GM18502 (cell line): Measurements from ENCODE around the gene LDLRAD3.

Source experiments
- ATAC-seq: cut with Tn5 transposase; IDR thresholded peaks from one replicate; pipeline ENCODE4 v1.9.1; 2021; ENCODE audit warnings: mild to moderate bottlenecking; ENCODE audit not compliant: unreplicated experiment, poor library complexity

Gene LDLRAD3

DNA sequence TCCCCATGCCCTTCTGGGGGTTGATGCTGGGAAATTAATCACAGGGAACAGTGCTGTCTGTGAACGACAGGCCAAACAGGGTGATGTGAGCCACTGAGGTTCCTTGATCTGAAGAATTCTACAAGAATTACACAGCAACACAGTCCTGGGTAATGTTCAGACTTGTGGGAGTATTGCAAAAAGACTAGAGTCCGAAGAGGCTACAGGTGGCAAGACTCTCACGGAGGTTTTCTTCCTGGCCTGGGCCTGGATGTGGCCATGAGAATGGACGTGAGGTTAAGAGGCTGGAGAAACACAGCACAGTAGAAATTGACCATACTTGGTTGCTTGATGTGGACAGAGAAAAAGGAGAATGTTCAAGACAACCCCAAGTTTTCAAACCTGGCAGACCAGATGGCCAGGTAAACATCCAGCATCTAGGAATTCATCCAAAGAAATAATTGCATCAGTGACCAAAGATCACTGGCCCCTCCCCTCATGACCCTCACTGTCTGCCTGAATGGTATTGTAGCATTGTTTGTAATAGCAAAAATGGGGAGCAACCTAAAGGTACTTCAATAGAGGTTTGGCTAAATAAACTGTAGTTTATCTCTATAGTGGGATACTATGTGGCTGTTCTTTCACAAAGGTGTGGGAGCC, 274.5 kb downstream of the LDLRAD3 start:
- no peak for ATAC-seq

DNA sequence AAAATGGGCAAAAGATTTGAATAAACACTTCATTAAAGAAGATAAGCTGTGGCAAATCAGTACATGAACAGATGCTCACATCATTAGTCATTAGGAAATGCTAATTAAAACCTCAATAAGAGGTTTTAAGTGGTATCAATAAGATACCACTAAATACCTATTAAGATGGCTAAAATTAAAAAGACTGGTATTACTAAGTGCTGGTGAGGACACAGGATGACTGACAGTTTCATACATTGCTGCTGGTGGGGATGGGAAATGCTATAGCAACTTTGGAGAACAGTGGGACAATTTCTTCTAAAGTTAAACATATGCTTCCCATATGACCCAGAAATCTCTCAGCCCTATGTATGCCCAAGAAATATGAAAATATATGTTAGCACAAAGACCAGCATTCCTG, 276.1 kb downstream of the LDLRAD3 start:
- no peak for ATAC-seq

DNA sequence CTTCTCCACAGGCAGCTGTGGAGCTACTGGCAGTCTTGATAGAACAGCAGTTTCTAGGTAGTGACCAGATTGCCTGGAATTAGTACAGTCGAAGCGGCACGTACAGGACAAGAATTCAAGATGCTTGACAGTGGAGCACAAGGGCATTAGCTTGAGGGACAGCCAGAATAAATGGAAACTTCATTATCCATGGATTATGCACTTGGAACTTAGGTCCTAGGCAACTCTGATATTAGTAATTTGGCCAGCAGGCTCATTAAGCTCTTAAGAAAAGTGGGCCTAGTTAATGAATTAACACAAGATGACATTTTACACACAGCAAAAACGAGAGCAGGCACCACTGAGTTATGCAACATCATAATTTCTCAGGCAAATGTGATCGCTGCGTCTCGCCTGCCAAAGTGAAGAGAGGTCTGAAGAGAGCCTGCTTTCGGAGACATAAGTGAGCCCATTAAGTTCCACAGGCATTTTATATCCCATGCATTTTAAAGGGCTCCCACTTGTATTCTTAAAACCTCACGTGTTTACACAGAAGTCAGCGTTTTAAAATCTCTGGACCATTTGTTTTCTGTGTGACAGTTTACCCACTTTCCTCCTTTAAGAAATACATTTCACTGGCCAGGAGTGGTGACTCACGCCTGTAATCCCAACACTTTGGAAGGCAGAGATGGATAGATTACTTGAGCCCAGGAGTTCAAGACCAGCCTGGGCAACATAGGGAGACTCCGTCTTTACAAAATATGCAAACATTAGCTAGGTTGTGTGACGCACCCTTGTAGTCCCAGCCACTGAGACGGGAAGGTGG, 279.2 kb downstream of the LDLRAD3 start:
- ATAC-seq, result no peak

DNA sequence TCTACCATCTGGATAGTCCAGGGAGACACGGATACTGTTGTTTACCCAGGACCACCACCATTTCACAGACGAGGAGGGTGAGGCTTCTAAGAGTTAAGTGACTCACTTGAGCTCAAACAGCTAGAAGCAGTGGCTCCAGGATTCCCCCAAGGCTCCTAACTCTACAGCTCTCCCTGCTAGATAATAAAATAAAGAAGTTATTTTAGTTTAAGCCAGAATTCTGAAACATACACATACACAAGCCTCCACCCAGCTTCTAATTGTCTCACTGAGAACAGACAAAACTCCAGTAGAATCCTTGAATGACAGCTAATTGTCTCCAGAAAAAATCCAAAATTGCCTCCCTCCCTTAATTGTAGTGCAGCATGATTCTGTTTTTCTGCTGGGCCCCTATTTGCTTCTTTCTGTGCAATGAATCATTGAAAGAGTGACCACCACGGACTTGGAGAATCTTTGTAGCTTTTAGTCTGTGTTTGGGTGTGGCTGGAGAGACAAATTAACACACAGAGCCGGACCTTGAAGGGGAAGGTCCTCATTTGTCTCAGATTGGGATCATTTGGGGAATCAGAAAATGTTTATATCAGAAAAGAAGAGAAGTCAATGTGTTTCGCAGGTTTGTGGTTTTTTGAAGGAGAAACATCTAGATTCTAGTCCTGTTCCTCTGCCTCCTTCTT, 280.5 kb downstream of the LDLRAD3 start:
- ATAC-seq, result no peak

DNA sequence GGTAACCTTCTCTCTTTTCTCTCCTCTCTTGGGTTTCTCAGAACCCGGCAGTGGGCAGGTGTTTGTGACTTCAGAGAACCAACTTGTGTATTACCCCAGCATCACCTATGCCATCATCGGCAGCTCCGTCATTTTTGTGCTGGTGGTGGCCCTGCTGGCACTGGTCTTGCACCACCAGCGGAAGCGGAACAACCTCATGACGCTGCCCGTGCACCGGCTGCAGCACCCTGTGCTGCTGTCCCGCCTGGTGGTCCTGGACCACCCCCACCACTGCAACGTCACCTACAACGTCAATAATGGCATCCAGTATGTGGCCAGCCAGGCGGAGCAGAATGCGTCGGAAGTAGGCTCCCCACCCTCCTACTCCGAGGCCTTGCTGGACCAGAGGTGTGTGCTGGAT, 283.2 kb downstream of the LDLRAD3 start:
- ATAC-seq, result no peak

DNA sequence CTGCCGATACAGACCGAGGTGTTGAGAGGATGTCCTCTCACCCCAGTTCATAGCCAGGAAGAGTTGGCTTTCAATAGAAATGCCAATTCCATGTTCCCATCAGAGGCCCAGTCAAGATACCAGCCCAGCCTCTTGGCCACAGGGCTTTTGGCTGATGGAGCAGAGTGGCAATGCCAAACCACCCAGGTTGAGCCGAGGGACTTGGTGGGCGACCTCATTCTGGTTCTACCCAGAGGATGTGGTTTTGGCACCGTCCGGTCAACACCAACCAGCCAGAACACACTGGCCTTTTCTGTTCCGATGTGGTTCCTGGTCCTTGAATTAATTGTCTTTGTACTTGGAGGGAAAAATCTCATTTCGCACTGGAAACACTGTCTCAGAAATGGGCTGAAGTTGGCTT, 284.8 kb downstream of the LDLRAD3 start:
- ATAC-seq, result no peak

DNA sequence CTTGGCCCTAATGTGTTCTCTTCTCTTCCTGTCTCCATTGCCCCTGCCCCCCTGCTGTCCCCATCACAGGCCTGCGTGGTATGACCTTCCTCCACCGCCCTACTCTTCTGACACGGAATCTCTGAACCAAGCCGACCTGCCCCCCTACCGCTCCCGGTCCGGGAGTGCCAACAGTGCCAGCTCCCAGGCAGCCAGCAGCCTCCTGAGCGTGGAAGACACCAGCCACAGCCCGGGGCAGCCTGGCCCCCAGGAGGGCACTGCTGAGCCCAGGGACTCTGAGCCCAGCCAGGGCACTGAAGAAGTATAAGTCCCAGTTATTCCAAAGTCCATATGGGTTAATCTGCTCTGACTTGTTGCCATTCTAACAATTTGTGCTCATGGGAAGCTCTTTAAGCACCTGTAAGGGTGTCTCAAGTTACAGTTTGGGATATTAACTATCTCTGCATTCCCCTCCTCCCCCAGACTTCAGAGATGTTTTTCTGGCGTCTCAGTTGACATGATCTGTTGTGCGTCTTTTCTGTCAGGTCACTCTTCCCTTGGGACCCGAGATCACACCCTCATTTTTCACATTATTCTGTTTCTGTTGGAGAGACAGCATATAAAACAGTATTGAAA, 285.3 kb downstream of the LDLRAD3 start:
- no peak for ATAC-seq

DNA sequence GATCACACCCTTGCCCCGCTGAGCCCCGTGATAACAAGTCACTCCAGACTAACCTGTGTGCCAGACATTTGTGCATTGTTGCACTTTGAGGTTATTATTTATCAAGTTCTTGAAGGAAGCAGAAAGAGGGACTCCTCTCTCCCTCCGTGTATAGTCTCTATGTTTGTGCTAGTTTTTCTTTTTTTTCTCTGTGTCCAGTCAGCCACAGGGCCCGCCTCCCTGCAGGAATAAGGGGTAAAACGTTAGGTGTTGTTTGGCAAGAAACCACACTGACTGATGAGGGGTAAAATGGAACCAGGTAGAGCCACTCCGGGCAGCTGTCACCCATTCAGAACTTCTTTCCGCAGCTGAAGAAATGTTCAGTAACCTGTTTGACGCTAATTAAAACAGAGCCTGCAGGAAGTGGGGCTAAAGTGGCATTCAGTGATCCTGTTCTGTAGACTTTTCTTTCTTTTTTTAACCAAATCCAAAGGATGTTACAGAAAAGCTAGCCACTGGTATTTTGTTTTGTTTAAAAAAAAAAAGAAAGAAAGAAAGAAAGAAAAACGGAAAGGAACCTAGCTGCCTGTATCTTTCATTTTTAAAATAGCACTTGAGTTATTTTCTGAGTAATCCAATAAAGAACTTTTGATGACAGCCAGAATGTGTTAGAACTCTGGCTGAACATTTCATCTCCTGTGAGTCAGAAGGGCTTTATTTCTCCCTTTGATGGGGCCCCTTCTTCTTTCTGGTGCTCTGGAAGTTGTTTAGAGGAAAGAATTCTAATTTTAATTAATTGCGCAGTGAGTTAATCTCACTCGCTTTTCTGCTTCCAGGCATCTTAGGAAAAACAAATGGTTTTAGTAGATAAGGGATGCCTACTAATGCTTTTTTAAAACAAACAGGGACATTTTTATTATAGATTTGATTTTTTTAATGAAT, 287.2 kb downstream of the LDLRAD3 start:
- ATAC-seq, result no peak

DNA sequence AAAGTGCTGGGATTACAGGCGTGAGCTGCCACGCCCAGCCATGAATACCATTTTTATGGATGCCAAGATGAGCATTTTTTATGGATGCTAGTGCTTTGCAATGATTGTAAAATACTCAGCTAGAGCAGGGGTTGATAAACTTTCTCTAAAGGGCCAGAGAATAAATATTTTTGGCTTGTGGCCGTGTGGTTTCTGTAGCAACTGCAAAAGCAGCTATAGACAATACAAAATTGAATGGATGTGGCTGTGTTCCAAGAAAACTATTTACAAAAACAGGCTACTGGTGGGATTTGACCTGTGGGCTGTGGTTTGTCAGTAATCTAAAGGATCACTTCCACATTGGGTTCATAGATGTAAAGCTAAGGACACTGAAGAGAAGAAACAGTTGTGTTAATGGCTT, 289.3 kb downstream of the LDLRAD3 start:
- no peak for ATAC-seq

DNA sequence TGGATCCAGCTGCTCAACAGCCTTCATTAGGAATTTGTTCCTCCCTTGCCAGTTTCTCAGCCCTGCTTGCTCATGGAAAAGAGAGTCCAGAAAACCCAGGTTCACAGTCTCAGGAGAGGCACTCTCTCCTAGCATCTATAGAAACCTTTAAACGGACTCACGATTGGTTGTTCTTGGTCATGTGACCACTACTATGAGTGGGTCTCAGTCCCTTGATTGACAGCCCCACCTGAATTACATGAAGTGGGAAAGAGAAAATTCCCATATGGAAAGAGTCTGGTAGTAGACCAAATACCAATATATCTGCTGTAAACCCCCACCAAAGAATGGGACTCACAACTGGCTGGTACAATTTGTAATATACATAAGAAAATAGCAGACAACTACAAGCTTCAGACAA, 291.0 kb downstream of the LDLRAD3 start:
- ATAC-seq, result no peak

DNA sequence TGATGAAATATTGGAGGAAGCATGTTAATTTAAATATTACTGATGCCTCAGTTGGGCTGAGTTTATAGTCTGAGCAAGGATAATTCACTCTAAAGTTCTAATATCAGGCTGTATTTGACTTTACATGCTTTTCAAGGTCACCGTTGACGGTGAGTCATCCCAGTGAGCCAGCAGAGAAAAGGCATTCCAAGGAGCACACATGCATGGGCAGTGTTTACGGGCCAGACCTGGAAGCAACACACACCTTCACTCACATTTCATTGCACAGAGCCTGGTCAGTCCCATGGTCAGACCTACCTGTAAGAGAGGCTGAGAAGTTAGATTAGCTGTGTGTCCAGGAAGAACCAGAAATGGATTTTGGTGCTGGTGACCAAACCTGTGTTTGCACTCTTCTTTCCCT, 291.9 kb downstream of the LDLRAD3 start:
- no peak for ATAC-seq

DNA sequence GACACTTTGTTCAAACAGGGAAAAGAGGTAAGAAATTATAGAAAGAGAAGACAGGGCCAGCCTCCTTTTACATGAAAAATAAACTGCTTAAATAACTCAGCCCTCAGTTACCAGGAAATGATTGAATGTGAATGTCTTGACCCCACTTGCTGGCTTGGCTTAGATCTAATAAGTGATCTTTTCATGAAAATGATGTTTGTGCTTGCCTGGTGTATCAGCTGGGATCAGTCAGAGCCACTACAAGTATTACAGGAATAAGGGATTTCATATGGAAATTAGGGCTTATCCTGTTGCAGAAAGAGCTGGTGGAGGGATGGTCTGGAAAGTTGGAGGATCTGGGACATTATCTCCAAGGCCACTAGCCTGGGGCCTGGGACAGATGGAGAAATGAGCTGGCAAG, 293.5 kb downstream of the LDLRAD3 start:
- no peak for ATAC-seq

DNA sequence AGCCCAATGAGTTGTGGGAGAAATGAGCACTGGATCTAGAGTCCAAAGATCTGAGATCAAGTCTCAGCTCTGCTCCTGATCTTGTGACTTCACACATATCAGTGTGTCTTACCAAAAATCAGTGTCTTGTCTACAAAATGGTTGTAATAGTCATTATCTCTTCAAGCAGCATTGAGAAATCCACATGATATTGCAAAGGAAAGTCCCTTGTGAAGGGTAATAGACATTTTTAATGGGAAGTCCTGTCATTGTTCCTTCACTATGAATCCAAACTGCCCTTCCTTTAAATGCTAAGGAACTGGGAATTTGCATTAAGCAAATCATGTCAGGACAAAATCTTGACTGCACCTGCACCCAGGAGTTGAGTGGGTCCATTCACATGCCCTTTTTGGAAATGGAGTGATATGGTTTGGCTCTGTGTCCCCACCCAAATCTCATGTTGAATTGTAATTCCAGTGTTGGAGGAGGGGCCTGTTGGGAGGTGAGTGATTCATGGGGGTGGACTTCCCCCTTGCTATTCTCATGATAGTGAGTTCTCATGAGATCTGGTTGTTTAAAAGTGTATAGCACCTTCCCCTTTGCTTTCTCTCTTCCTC, 294.3 kb downstream of the LDLRAD3 start:
- ATAC-seq, result no peak

DNA sequence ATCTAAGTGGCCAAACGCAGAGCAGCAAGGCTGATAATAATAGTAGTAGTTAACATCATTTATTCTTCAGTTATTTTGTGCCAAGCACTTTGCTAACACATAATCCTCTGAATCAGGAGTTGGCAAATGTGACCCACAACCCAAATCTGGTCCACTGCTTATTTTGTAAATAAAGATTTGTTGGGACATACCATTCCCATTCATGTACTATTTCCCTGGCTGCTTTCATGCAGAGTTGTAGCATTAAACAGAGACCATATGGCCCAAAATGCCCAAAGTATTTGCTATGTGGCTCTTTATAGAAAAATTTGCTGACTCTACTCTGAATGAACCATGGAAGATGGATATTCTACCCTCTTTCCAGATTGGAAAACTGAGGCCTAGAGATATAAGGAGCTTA, 295.0 kb downstream of the LDLRAD3 start:
- ATAC-seq, result no peak

DNA sequence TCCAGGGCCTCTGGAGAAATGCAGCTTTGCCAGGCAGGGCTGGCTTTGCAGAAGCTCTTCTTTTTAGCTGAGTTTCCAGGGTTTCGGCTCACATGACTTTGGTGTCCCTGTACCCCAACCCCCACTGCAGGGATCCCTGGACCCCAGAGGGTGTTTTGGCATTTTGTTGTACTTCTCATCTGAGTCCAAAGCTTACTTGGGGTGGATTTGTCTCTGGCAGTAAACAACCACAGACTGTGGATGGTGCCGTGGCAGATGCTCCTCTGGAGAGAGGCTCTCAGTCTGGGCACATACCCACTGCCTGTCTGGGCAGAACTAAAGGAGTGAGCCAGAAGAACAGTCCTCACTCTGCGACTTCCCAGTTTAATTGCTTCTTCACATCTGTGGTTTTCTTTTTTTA, 295.8 kb downstream of the LDLRAD3 start:
- no peak for ATAC-seq

DNA sequence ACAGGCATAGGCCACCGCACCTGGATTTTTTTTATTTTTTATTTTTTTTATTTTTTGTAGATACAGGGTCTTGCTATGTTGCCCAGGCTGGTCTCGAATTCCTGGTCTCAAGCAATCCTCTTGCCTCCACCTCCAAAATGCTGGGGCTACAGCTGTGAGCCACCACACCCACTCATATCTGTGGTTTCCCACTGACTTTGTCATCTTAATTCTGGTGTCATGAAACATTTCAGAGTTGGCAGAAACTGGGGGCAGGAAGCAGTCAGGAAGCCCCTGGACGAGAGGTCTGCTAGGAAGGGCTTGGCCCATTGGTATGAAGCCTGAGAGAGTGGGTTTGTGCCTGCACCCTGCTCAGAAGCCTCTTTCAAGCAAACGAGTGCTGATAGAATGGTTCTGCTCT, 296.3 kb downstream of the LDLRAD3 start:
- no peak for ATAC-seq

DNA sequence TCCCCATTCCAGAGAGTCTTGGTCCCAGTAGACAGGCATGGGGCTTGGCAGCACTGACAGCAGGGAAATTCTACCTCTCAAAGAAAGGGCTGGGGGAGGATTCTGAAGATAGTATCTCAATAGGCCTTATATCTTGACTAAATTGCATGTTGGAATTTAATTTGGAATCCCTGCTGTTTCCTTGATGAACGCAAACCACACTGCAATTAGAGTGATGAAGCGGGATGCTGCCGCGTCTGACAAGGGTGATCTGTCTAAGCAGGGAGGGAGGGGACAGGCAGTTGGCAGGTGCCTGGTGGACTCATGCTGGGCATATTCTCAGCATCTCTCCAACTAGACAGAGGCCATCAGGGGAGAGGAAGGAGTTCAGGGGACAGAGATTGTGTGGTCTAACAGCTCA, 296.9 kb downstream of the LDLRAD3 start:
- no peak for ATAC-seq

DNA sequence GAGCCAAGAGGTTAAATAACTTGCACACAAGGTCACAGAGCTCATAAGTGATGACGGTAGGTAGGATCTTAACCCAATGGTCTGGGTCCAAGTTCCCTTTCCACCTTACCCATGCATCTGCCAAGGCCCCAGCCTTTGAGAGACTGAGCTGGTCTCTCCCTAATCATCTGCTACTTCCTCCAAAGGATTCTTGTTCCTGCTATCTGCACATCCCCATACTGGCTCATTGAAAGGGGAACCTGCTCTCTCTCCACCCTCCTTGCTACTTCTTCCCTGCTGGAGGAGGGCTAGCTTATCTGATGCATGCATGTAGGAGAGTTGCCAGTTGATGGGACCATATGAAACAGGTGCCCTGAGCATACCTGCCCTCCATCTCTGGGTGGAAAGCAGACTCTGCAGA, 297.6 kb downstream of the LDLRAD3 start:
- ATAC-seq, result no peak

DNA sequence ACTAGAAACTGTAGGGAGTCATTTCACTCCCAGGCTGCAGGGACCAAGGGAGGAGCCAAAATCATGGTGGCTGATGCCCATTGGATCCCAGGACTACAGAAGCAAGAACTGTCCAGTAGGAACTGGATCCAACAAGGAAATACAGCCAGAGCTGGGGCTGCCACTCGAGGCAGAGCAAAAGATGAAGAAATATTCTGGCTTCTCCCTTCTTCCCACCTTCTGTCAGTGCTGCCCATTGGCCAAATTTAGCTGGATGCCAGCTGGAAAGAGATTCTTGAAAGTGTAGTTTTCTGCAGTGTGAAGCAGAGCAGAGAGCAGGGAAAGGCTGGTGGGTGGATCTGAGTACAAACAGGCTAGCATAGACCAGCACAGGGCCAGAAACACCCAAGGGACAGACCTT, 299.8 kb downstream of the LDLRAD3 start:
- no peak for ATAC-seq

DNA sequence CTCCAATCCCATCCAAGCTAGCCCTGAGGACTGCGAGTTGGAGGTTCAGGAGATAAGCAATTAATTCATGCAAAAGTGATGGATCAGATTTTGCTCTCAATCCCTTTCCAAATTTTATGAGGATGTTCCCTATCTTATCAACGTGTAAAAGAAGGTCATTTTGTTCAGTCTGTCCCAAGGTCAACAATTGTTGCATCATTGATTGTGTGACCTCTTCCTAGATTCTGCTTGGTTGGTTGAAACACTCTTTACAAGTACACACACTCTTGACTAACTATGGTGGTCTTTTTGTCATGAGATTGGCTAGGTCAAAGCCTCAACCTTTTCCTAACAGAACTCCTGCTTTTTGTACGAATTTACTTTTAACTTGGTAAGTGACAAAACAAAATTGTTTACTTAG, 303.6 kb downstream of the LDLRAD3 start:
- ATAC-seq, result no peak
